SK-N-MC (cell line): Measurements from ENCODE around the gene CMIP.

ENCODE experiments used
- EZH2 ChIP-seq: fragments of 200-600 bp; sonication (generic); IDR thresholded peaks from one replicate; pipeline ENCODE4 v1.6.1; 2017; ENCODE audit warnings: antibody characterized with exemption
- FOXP2 ChIP-seq: optimal IDR thresholded peaks from 2 replicates; pipeline ENCODE3; 2011; ENCODE audit warnings: mild to moderate bottlenecking, moderate library complexity; ENCODE audit not compliant: insufficient read depth; ENCODE audit errors: extremely low read length, control extremely low read depth
- POLR2AphosphoS5 ChIP-seq: IDR thresholded peaks from 2 replicates; pipeline ENCODE4 v1.6.1; 2012; ENCODE audit warnings: mild to moderate bottlenecking, low read depth, low read length, borderline replicate concordance

- TF ChIP-seq POLR2AphosphoS5 = no peak
- TF ChIP-seq EZH2 = no peak
- TF ChIP-seq FOXP2 = no peak
Measured at GRCh38 chr16:81554979-81555378, 110.4 kb downstream of the CMIP start.
